Stimulated activated CD8-positive, alpha-beta memory T cell treated with anti-CD3 and anti-CD28 coated beads, Interleukin-7, amount 100 ng/mL, for 48 hours (primary cell): ENCODE data around the gene FREY1.

Source experiments
- DNase-seq, 2 donors: peaks; one replicate each; pipeline ENCODE4 v3.0.0-alpha.2; 2020; ENCODE audit warnings: low read depth in 1 of 2; ENCODE audit errors: extremely low read depth in 1 of 2

FREY1 gene

GRCh38 chr11:45906965-45907611 lies at the start of gene FREY1:
Gene FREY1, minus strand, starts transcription at chr11:45907271. Its CDS starts 26 bp downstream, at chr11:45907245.
- DNase-seq, result no peak

DNA sequence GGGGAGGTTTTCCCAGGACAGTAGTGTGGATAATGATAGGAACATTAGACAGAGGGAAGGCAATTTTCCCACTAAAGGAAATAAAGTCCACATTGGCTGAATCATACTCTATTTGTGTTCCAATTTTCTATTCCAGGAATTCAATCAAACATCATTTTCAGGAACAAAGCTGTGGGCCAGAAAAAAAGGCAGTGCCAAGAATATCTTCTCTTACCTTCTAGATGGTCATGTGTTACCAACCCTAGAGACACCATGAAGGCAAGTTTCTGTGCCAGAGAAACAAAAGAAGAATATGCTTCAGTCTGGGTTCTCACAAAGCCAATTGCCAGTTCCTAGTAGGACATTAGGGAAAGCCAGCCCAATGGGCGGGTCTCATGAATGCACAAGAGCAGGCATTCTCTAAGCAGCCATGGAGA lies 42.9 kb upstream of the FREY1 start:
- DNase-seq, result no peak

- no peak for DNase-seq
Measured at GRCh38 chr11:45948356-45948755, 41.3 kb upstream of the FREY1 start.

- DNase-seq, result no peak
Measured at GRCh38 chr11:45947885-45948284, 40.8 kb upstream of the FREY1 start.

DNA sequence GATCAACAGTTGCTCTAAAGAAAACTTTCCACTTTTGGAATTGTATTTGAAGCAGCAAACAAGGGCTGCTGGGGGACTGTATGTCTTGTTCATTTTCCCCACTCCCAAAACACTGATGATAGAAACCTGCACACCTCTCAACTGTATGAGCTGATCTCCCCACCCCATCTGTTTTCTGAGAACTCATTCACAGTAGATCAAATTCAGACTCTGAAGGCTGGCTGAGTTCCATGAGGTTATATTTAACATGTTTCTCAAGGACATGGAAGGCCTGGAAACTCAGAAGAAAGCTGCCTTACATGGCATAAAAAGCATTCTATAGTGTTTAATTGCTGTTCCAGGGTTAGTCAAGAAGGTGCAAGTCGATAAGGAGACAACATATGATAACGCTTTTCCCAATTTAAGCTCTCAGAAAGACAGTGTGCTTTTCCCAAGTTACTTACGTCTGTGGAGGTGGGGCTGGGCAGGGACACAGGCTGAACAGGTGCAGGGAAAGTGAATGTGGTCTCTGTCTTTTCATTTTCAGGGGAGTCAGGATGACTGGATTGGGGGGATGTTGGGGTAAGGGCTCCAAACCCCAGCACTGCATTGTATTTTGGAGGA lies 38.4 kb upstream of the FREY1 start:
- DNase-seq, result no peak

- no peak for DNase-seq
Measured at GRCh38 chr11:45942381-45942780, 35.3 kb upstream of the FREY1 start.

DNA sequence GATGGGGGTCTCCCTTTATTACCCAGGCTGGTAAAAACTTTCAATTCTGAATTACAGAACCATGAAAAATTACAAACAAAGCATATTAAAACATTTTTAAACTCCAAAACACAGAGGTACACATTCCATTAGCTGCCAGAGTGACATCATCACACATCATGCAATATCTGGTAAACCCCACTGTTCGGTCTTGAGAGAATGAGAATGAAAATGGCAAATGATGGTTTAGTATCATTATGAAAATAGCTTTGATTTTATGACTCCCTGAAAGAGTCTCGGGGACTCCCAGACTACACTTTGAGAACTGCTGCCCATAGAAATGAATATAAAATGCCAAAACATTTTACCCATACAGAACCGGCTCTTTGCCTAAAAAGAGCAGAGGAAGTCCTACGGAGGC lies 34.2 kb upstream of the FREY1 start:
- DNase-seq, result no peak

DNA sequence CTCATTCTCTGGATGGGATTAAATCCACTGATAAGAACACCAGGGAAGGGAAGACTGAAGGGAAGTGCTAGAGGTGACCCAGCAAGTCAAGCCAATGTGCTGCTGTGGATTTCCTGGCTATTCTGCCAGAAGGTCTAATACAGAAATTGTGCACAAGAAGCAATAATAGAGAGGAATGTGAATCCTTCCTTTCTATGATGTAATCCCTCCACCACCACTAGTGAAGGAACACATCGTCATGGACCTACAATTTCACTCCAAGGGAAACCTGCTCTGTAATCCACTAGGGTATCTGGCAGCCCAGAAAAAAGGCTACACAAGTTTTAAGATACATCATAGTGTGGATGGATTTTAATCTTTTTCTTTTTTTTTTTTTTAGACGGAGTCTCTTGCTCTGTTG lies 32.8 kb upstream of the FREY1 start:
- DNase-seq, result no peak

- no peak for DNase-seq
Measured at GRCh38 chr11:45937916-45938315, 30.8 kb upstream of the FREY1 start.

GRCh38 chr11:45936511-45937054 lies 29.5 kb upstream of the FREY1 start:
- no peak for DNase-seq

GRCh38 chr11:45935349-45936064 lies 28.4 kb upstream of the FREY1 start:
- no peak for DNase-seq

- DNase-seq, result no peak
Measured at GRCh38 chr11:45934580-45935318, 27.7 kb upstream of the FREY1 start.

DNA sequence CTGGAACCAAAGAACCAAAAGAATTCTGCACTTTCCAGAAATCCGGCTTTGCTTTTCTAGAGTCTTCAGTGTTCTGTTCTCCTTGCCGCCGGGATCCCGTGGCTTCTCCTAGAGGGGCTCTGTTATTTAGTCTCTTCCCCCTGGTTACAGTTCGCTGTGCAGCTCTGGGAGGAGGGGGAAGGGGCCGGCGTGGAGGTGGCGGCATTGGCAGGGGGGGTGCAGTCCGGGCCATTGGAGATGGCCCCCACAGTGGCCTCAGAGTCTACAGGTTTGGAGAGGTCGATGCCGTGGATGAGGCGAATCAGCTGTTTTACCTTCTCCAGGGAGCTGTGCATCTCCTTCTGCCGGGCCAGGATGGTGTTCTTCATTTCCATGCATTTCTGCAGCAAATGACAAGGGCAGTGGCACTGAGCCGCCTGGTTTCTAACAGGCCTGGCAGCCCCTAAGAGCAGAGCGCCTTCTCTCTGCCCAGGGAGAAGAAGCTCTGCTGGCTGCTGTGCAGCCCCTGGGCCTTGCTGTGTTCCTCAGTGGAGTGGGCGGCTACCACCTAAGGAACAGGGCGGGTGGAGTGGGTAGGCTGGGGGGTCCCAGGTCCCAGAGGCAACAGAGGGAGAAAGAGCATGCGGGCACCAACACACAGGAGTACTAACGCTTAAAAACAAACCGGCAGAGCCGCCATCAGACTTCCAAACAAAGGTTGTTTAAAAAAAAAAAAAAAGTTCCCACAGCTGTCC lies 26.9 kb upstream of the FREY1 start:
- DNase-seq, result no peak

DNA sequence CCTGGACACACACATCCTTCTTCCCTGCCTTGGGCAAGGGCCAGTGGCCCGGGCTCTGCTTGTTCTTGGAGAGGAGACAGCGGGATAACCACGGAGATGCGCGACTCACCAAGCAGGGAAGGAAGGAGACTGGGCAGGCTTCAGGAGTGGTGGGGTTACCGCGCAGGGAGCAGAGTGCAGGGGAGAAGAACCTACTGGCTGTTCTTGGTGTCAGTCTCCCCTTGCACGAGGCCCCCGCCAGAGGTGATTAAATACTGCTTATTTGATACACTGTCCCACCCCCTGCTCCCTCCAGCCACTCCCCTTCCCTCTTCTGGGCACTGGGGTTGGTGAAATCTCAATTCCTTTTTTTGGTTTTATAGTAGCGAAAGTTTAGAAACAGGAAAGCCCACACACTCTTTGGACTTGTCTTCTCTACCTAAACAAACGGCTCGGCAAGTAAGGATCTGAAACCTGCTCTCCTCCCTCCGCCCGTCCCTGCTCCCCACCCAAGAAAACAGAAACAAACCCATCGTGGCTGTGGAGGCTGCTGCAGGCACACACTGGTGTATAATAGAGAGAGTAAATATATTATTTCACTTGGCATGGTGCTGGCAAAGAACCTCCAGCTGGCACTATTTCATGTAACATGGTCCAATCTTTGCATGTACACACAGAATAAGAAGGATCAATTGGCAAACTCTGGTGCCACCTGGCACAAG lies 26.2 kb upstream of the FREY1 start:
- DNase-seq, result no peak

DNA sequence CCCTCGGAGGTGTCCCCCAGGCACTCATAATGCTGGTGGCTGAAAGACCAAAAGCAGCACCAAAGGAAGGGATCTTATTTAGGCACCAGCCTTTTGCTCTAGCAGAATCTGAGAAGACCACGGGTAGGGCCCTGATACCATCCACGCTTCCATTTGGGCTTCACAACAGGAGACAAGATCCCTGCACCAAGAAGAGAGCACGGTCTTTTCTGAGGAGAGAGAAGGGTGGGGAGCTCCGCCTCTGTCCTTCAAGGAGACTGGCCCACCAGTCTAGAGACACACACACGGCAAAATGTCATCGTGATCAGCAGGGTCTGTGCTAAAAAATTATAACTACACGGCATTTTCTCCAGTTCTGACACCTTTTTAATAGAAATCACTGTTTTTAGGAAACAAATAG lies 25.1 kb upstream of the FREY1 start:
- no peak for DNase-seq

- no peak for DNase-seq
Measured at GRCh38 chr11:45931739-45932138, 24.7 kb upstream of the FREY1 start.

DNA sequence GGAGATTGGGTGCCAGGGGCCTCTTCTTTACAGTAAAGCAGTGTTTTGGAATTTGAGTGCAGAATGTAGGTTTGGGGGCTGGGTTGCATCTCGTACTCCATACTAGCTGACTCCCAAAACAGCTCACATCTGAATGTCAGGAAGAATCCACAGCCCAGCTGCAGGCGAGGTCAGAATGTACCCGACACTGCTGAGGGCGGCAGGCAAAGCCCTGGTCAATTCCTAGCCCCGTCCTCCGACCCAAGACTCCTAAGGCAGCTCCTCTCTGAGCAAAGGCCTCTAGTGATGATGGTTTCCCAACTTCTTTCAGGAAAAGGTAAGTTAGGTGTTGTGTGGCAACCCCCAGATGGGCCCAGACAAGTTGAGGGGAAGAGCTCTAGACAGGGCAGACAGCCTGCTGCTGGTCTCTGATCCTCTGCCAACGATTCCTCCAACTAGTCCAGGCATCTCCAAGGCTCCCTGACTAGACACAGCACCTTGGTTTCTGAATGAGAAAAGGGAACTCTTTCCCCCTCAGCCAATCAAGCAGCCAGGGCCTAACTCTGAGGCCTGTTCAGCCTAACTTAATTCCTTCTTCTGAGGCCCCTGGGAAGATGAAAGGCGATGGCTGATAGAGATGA lies 24.0 kb upstream of the FREY1 start:
- DNase-seq, result no peak

GRCh38 chr11:45930031-45930794 lies 23.1 kb upstream of the FREY1 start:
- DNase-seq, result no peak
